ENCODE data around the gene SNTG2.

SNTG2 gene

GRCh38 chr2:955829-956731, 5.4 kb downstream of the SNTG2 start:
- Histone ChIP-seq H3K36me3 (ENCODE audit: control insufficient read depth, low read length) (no peaks in the 10 kb centered on the region), H3F3A (ENCODE audit: control insufficient read depth, insufficient read depth) (no peaks in the 10 kb centered on the region), H3K4me2 (ENCODE audit: low read length) (no peak overlapping the region), H3K9me3 (ENCODE audit: control insufficient read depth, insufficient read depth, low read length) (no peaks in the 10 kb centered on the region), H3K4me3 (ENCODE audit: low read length) (no peak overlapping the region), H3K9me2 (replicated peaks; ENCODE audit: control insufficient read depth, low read length) (no peaks in the 10 kb centered on the region), H4K20me1 (ENCODE audit: control insufficient read depth, insufficient read depth, low read depth, low read length) (no peaks in the 10 kb centered on the region), H3K27me3 (ENCODE audit: control insufficient read depth, low read length) (no peaks in the 10 kb centered on the region), H3K79me2 (ENCODE audit: control insufficient read depth, low read length) (no peaks in the 10 kb centered on the region), H3K4me1 (ENCODE audit: control insufficient read depth, low read length) (no peaks in the 10 kb centered on the region), H3K27ac (ENCODE audit: low read depth, low read length) (no peak overlapping the region)
- TF ChIP-seq, protein P1, sequence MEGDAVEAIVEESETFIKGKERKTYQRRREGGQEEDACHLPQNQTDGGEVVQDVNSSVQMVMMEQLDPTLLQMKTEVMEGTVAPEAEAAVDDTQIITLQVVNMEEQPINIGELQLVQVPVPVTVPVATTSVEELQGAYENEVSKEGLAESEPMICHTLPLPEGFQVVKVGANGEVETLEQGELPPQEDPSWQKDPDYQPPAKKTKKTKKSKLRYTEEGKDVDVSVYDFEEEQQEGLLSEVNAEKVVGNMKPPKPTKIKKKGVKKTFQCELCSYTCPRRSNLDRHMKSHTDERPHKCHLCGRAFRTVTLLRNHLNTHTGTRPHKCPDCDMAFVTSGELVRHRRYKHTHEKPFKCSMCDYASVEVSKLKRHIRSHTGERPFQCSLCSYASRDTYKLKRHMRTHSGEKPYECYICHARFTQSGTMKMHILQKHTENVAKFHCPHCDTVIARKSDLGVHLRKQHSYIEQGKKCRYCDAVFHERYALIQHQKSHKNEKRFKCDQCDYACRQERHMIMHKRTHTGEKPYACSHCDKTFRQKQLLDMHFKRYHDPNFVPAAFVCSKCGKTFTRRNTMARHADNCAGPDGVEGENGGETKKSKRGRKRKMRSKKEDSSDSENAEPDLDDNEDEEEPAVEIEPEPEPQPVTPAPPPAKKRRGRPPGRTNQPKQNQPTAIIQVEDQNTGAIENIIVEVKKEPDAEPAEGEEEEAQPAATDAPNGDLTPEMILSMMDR (IDR thresholded peaks at IDR 0.05; ENCODE audit: low read depth, low read length, poor library complexity, severe bottlenecking), result no peak
- no peak for TF ChIP-seq EZH2phosphoT487 (IDR thresholded peaks at IDR 0.05; ENCODE audit: borderline replicate concordance, low read length)

DNA sequence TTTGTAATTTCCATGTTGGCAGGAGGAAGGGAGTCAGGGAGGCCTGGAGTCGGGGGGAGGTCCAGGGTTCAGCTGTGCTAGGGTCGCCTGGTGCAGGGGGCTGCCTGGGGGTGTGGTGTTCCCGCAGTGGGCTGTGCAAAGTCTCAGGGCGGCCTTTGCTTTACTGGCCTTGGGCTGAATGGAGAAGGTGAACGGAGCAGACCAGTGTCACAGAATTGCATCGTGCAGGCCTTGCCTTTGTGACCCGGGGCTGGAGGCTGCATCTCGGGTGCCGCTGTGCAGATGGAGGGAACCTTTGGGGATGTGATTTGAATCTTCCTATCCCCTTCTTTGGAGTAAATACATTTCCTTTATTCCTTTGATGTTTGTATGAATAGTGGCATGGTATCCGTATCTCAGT, 8.8 kb downstream of the SNTG2 start:
- H3F3A ChIP-seq (ENCODE audit: control insufficient read depth, insufficient read depth), result no peaks in the 10 kb centered on the region
- H3K4me3 ChIP-seq (ENCODE audit: low read length), result no peak overlapping the region
- H3K9me3 ChIP-seq (ENCODE audit: control insufficient read depth, insufficient read depth, low read length), result no peaks in the 10 kb centered on the region
- H3K27me3 ChIP-seq (ENCODE audit: control insufficient read depth, low read length), result no peaks in the 10 kb centered on the region
- no peaks in the 10 kb centered on the region for H3K9me2 ChIP-seq (replicated peaks; ENCODE audit: control insufficient read depth, low read length)
- H3K4me1 ChIP-seq (ENCODE audit: control insufficient read depth, low read length), result no peaks in the 10 kb centered on the region
- no peaks in the 10 kb centered on the region for H4K20me1 ChIP-seq (ENCODE audit: control insufficient read depth, insufficient read depth, low read depth, low read length)
- H3K36me3 ChIP-seq (ENCODE audit: control insufficient read depth, low read length), result no peaks in the 10 kb centered on the region
- H3K4me2 ChIP-seq (ENCODE audit: low read length), result no peak overlapping the region
- no peak for TF ChIP-seq EZH2phosphoT487 (IDR thresholded peaks at IDR 0.05; ENCODE audit: borderline replicate concordance, low read length)
- TF ChIP-seq, protein P1 (IDR thresholded peaks at IDR 0.05; ENCODE audit: low read depth, low read length, poor library complexity, severe bottlenecking), result no peak
- H3K79me2 ChIP-seq (ENCODE audit: control insufficient read depth, low read length), result no peaks in the 10 kb centered on the region
- H3K27ac ChIP-seq (ENCODE audit: low read depth, low read length), result no peak overlapping the region

DNA sequence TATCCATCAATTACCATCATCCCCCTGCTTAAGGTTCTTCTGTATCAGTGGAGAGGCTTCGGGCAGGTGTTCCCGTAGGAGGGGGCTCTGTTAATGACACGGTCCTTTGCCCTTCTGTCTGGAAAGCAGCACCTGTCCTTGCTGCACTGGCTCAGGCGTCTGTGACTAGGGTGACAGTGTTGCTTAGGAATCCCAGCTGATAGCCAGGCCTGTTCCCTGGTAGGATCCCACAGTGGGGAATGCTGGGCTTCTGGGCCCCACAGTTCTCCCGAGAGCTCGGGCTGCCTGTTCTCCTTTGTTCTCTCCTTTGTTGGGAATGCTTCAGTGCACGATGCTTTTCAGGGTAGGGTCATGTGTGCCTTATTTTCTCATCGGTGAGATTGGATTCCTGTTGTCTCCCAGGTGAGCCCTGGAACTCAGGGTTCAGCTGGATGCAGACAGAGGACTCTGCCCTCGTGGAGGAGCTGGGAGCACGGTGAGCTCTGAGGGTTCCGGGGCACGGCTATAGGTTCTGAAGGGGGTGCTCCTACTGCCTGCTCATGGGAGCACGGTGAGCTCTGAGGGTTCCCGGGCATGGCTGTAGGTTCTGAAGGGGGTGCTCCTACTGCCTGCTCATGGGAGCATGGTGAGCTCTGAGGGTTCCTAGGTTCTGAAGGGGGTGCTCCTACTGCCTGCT, 9.6 kb downstream of the SNTG2 start:
- no peak for TF ChIP-seq EZH2phosphoT487 (IDR thresholded peaks at IDR 0.05; ENCODE audit: borderline replicate concordance, low read length)
- TF ChIP-seq, protein P1 (IDR thresholded peaks at IDR 0.05; ENCODE audit: low read depth, low read length, poor library complexity, severe bottlenecking), result no peak
- H3K27ac ChIP-seq (ENCODE audit: low read depth, low read length), result no peak overlapping the region
- no peaks in the 10 kb centered on the region for H3F3A ChIP-seq (ENCODE audit: control insufficient read depth, insufficient read depth)
- H3K9me3 ChIP-seq (ENCODE audit: control insufficient read depth, insufficient read depth, low read length), result no peaks in the 10 kb centered on the region
- H3K4me3 ChIP-seq (ENCODE audit: low read length), result no peak overlapping the region
- H3K9me2 ChIP-seq (replicated peaks; ENCODE audit: control insufficient read depth, low read length), result no peaks in the 10 kb centered on the region
- H3K36me3 ChIP-seq (ENCODE audit: control insufficient read depth, low read length), result no peaks in the 10 kb centered on the region
- no peaks in the 10 kb centered on the region for H3K4me1 ChIP-seq (ENCODE audit: control insufficient read depth, low read length)
- H4K20me1 ChIP-seq (ENCODE audit: control insufficient read depth, insufficient read depth, low read depth, low read length), result no peaks in the 10 kb centered on the region
- no peaks in the 10 kb centered on the region for H3K27me3 ChIP-seq (ENCODE audit: control insufficient read depth, low read length)
- H3K79me2 ChIP-seq (ENCODE audit: control insufficient read depth, low read length), result no peaks in the 10 kb centered on the region
- H3K4me2 ChIP-seq (ENCODE audit: low read length), result no peak overlapping the region

Measured in DOHH2 (cell line).